Muscle layer of colon (tissue), 2 donors: ENCODE results near the gene CBFA2T2.

Experiments
- H3K27ac ChIP-seq: one replicate; pipeline ENCODE4 v1.7.0; 2013; ENCODE audit warnings: low read depth, mild to moderate bottlenecking, low read length, moderate library complexity
- H3K27me3 ChIP-seq, 2 donors: one replicate each; pipeline ENCODE4 v1.7.0; 2013; ENCODE audit warnings: low read length in 2 of 2, mild to moderate bottlenecking in 2 of 2; ENCODE audit not compliant: insufficient read depth in 2 of 2, control insufficient read depth in 1 of 2
- H3K36me3 ChIP-seq: one replicate; pipeline ENCODE4 v1.7.0; 2013; ENCODE audit warnings: mild to moderate bottlenecking, low read length; ENCODE audit not compliant: insufficient read depth
- H3K4me1 ChIP-seq: one replicate; pipeline ENCODE4 v1.7.0; 2013; ENCODE audit warnings: mild to moderate bottlenecking, low read length; ENCODE audit not compliant: insufficient read depth
- H3K4me3 ChIP-seq, 2 donors: one replicate each; pipeline ENCODE4 v1.7.0; 2013; ENCODE audit warnings: low read length in 2 of 2, low read depth in 1 of 2, mild to moderate bottlenecking in 1 of 2, moderate library complexity in 1 of 2
- H3K9ac ChIP-seq: one replicate; pipeline ENCODE4 v1.7.0; 2013; ENCODE audit warnings: low read length
- H3K9me3 ChIP-seq: one replicate; pipeline ENCODE4 v1.7.0; 2013; ENCODE audit warnings: mild to moderate bottlenecking, low read length
- donor health status: abdominal sarcoma.
- donor health status: Adenocarcinoma of cecum.

CBFA2T2 gene

DNA sequence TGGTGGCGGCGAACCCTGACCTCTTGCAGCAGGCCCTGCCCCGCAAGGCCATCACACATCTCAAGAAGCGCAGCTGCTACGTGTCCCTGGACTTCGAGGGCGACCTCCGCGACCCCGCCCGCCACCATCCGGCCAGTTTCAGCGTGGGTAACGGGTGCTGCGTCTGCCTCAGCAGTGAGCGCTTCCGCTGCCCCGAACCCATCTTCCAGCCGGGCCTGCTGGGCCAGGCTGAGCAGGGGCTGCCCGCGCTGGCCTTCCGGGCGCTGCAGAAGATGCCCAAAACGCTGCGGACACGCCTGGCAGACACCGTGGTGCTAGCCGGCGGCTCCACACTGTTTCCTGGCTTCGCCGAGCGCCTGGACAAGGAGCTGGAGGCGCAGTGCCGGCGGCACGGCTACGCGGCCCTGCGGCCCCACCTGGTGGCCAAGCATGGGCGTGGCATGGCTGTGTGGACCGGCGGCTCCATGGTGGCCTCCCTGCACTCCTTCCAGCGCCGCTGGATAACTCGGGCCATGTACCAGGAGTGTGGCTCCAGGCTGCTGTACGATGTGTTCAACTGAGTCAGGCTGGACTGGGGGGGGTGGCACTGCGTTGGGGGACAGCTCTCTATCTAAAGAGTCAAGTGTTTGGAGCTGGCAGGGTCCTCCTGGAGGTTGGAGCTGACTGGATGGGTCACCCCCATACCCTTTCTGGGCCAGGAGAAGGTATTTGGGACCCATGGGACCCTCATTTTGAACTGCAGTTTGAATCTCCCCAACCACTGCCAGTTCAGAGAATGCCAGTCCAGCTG, 178.0 kb downstream of the CBFA2T2 start:
- peak overlapping the region; percentile 92 for H3K27ac ChIP-seq
- H3K36me3 ChIP-seq: peaks cover 22% of the 10 kb centered on the region
- H3K27me3 ChIP-seq: no peaks in the 10 kb centered on the region
- peak overlapping the region; percentile 62 to 71 for H3K4me3 ChIP-seq
- H3K4me1 ChIP-seq: peaks cover 30% of the 10 kb centered on the region
- H3K9me3 ChIP-seq: no peaks in the 10 kb centered on the region
- no peak overlapping the region for H3K9ac ChIP-seq

DNA sequence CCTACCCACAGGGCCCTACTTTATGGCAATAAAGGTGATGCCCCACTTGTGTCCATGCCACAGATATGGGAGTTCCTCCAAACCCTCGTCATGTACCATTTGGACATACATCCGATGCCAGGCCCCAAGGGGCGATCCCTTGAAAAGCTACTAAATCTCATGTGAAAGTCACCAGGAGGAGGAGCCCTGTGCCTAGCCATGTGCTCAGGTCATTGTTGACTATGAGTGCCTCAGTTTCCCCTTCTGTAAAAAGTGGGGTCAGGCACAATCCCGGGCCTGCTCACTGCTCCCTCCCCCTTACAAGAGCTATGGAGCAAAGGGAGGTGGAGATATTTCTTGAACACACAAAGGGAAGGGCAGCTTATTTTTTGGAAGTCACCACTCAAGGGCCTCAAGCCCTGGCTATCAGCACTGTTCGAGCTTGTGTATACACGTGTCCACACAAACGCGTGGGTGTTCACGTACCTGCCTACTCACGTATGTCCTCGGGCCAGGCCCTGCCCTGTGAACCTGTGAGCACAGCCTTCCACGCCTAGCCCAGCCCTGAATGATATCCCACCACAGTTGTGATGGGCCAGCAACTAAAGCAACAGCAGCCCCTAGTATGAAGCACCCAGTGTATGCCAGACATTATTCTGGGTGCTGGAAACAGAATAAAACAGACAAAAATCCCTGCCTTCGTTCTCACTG, 178.7 kb downstream of the CBFA2T2 start:
- H3K27ac ChIP-seq: no peak overlapping the region
- no peaks in the 10 kb centered on the region for H3K9me3 ChIP-seq
- H3K4me1 ChIP-seq: peaks cover 36% of the 10 kb centered on the region
- H3K27me3 ChIP-seq: no peaks in the 10 kb centered on the region
- H3K9ac ChIP-seq: no peak overlapping the region
- peaks cover 22% of the 10 kb centered on the region for H3K36me3 ChIP-seq
- H3K4me3 ChIP-seq: peak overlapping the region in 1 of 2 donors; percentile 71

DNA sequence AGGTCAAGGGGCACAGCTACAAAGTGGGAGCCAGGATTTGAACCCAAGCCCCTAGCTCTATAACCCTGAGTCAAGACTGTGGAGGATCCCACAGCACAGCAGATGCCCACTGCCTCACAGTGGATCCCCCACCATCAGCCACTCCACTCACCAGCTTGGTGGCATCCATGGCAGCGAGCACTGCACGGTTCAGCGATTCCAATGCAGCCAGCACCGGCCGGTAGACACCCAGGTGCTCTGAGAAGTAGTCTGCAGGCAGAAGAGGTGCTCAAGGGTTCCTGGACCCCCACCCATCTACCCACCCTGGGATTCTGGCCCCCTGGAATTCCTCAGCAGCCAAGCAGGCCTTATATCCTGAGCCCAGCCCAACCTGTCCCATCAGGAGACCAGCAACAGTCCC, 179.3 kb downstream of the CBFA2T2 start:
- Histone ChIP-seq H3K36me3 (peaks cover 22% of the 10 kb centered on the region), H3K9ac (no peak overlapping the region), H3K4me3 (no peak overlapping the region), H3K9me3 (no peaks in the 10 kb centered on the region), H3K27me3 (no peaks in the 10 kb centered on the region), H3K4me1 (peaks cover 31% of the 10 kb centered on the region), H3K27ac (no peak overlapping the region)

- H3K27ac ChIP-seq: no peak overlapping the region
- no peak overlapping the region for H3K9ac ChIP-seq
- H3K36me3 ChIP-seq: peaks cover 22% of the 10 kb centered on the region
- H3K27me3 ChIP-seq: no peaks in the 10 kb centered on the region
- H3K9me3 ChIP-seq: no peaks in the 10 kb centered on the region
- no peak overlapping the region for H3K4me3 ChIP-seq
- peaks cover 29% of the 10 kb centered on the region for H3K4me1 ChIP-seq
Measured at GRCh38 chr20:33669873-33670640, 180.2 kb downstream of the CBFA2T2 start.

DNA sequence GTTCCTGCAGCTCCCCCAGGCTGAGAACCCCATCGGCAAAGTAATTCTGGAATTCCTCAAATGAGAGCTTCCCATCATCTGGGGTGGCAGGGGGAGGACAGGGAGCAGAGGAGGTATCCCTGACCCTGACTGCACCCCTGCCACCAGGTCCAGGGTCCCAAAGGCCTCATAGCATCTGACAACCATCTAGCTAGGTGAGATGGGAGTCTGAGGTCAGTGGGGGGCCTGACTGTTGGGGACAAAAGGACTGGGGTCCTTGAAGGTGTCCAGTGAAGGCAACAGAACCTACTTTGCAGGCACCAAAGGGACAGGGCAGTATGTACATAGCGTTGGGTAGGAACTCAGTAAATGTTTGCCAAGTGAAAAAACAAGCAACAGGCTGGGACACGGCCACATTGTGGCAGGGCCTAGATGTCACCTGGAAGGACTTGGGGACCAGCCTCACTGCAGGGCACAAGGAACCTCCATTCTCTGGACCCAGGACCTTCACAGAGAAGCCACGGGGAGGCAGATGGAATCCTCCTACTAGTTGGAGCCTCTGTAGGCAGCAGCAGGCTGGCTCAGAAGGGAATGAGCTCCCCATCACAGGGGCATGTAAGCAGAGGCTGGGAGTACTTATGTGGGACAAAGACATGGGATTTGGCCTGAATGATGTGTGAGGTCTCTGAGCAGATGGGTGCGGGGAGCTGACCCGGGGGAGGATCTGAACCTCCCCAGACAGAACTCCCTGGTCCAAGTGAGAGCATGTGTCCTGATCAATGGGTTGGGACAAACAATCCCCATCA, 181.0 kb downstream of the CBFA2T2 start:
- no peak overlapping the region for H3K4me3 ChIP-seq
- H3K4me1 ChIP-seq: peaks cover 37% of the 10 kb centered on the region
- H3K36me3 ChIP-seq: peaks cover 22% of the 10 kb centered on the region
- H3K27ac ChIP-seq: no peak overlapping the region
- no peaks in the 10 kb centered on the region for H3K27me3 ChIP-seq
- H3K9ac ChIP-seq: no peak overlapping the region
- H3K9me3 ChIP-seq: no peaks in the 10 kb centered on the region

- H3K36me3 ChIP-seq: peaks cover 22% of the 10 kb centered on the region
- no peak overlapping the region for H3K27ac ChIP-seq
- peaks cover 35% of the 10 kb centered on the region for H3K4me1 ChIP-seq
- H3K9me3 ChIP-seq: no peaks in the 10 kb centered on the region
- H3K27me3 ChIP-seq: no peaks in the 10 kb centered on the region
- H3K4me3 ChIP-seq: peak overlapping the region in 1 of 2 donors; percentile 79
- H3K9ac ChIP-seq: no peak overlapping the region
Measured at GRCh38 chr20:33671573-33672288, 181.8 kb downstream of the CBFA2T2 start.

DNA sequence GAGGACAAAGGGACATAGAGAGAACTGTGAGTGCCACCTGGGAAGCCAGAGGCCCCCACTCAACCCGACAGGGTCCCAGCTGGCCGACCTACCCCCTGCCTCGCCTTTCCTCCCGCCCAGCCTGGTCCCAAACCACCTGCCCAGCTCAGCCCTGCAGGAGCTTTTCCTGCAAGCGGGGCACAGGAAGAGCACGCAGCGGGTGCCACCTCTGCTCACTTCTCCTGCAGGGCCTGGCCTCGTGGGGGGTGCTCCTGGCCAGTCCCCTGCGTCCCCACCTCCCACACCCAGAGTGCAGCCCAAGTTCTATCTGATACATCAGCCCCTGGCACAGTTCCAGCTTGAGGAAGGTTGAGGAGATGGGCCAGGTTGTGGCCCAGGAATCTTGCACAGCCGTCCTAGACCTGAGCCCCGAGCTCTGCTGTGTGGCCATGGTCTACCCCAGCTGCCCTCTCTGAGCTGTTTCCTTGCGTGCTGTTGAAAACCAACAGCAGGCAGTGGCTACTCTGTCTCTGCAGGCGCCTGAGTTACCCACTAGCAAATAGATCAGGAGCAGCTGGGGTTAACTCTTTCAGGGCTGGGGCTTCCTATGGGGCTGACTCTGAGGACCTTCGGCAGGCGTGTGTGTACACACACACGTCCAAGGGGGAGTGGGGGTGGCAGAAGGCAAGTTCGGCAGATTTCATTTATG, 182.7 kb downstream of the CBFA2T2 start:
- no peak overlapping the region for H3K27ac ChIP-seq
- peaks cover 22% of the 10 kb centered on the region for H3K36me3 ChIP-seq
- H3K27me3 ChIP-seq: no peaks in the 10 kb centered on the region
- H3K9me3 ChIP-seq: no peaks in the 10 kb centered on the region
- peak overlapping the region in 1 of 2 donors; percentile 79 for H3K4me3 ChIP-seq
- peak overlapping the region; percentile 84 for H3K9ac ChIP-seq
- H3K4me1 ChIP-seq: peaks cover 35% of the 10 kb centered on the region

DNA sequence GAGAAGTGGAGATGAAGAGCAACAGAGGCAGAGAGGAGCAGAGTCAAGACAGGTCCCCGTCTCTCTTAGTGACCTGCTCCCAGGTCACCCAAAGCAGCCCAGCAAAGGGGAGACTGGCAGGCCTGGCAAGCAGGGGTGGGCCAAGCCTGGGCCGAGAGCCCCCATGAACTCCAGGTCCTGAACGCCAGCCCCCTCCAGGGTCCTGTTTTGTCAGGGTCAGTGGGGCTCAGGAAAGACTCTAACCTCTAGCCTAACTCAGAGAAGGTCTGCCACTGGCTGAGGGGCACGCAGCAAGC, 183.2 kb downstream of the CBFA2T2 start:
- H3K4me3 ChIP-seq: peak overlapping the region; percentile 79 to 91
- no peaks in the 10 kb centered on the region for H3K27me3 ChIP-seq
- H3K36me3 ChIP-seq: peaks cover 22% of the 10 kb centered on the region
- peaks cover 34% of the 10 kb centered on the region for H3K4me1 ChIP-seq
- peak overlapping the region; percentile 84 for H3K9ac ChIP-seq
- peak overlapping the region; percentile 78 for H3K27ac ChIP-seq
- H3K9me3 ChIP-seq: no peaks in the 10 kb centered on the region

DNA sequence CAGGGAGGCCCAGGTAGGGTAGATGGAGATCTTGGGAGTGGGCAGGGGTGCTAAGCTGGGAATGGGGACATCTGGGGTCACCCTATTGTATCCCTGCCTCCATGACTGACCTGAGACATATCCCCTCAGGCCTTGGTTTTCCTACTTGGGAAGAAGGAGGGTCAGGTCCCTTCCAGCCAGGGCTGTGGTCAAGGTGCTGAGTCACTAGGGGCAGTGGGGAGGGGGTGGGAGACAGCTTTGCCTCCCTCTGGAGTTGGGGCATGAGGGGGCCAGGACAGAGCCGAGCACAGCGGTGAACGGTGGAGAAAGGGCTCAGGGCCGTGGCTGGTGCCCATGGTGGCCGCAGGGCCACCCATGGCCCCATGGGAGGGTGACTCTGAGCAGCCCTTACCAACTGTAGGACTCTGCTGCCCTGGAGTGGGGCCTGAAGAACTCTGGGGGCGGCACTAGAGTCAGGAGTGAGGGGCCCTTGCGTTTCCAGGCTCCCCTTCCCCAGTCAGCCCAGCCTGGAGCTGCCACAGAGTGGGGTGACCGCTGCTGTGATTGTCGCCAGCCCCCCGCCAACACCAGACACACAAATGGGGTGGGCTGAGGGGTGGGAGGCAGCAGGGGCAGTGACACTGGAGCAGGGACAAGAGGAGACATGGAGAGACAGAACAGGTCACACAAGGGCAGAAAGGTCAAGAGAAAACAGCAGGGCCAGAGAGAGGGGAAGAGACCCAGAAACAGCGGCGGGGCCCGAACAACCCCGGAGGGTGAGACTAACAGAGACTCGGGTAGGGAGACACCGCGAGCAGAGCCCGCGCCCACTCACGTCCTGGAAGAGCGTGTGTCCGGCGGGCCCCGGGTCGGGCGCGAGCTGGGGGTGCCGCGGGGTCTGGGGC, 183.8 kb downstream of the CBFA2T2 start:
- no peaks in the 10 kb centered on the region for H3K27me3 ChIP-seq
- no peaks in the 10 kb centered on the region for H3K9me3 ChIP-seq
- peak overlapping the region; percentile 78 for H3K27ac ChIP-seq
- peaks cover 30% of the 10 kb centered on the region for H3K4me1 ChIP-seq
- peak overlapping the region; percentile 84 for H3K9ac ChIP-seq
- peaks cover 18% of the 10 kb centered on the region for H3K36me3 ChIP-seq
- H3K4me3 ChIP-seq: peak overlapping the region; percentile 79 to 91
